Muscle of back (tissue), 11 donors: ENCODE measurements around the gene TLR4. TPM values are rescaled to one million over a fixed set of nuclear protein-coding genes. Genes with fewer than 3 reads are reported as not detected.

ENCODE experiments used
- DNase-seq, 3 donors: peaks; one replicate each; pipeline versions ENCODE4 v3.0.0 to v3.0.0-alpha.2; 2013
- polyA plus RNA-seq, 10 donors: library from polyadenylated mRNA; unstranded; fragments of 120-200 nt; gene quantifications; one replicate each; pipeline ENCODE4 v1.2.1, GENCODE V29; 2013; ENCODE audit not compliant: insufficient read length in 10 of 10

The TLR4 gene
- polyA plus RNA-seq, 10 donors = 5.9 to 9.8 (median 7.1) TPM

GRCh38 chr9:117742131-117742530, 37.9 kb downstream of the TLR4 start:
- DNase-seq = peak; percentile 19 to 72 (median 55)

- no peak for DNase-seq
These were observed 40.2 kb downstream of the TLR4 start for GRCh38 chr9:117744369-117744768.

- DNase-seq = peak in 1 of 3 donors; percentile 56
These were observed 40.7 kb downstream of the TLR4 start for GRCh38 chr9:117744856-117745389.

- DNase-seq = no peak
These were observed 41.4 kb downstream of the TLR4 start for GRCh38 chr9:117745598-117745997.

- no peak for DNase-seq
These were observed 42.1 kb downstream of the TLR4 start for GRCh38 chr9:117746263-117746662.

GRCh38 chr9:117747386-117747970, 43.3 kb downstream of the TLR4 start:
- DNase-seq = no peak

GRCh38 chr9:117750401-117750800, 46.2 kb downstream of the TLR4 start:
- DNase-seq = no peak

- no peak for DNase-seq
These were observed 48.7 kb downstream of the TLR4 start for GRCh38 chr9:117752894-117753293.

- no peak for DNase-seq
These were observed 53.5 kb downstream of the TLR4 start for GRCh38 chr9:117757561-117758190.

- no peak for DNase-seq
These were observed 59.1 kb downstream of the TLR4 start for GRCh38 chr9:117763314-117763713.

GRCh38 chr9:117768750-117769395, 64.7 kb downstream of the TLR4 start:
- DNase-seq = no peak

- DNase-seq = no peak
These were observed 66.9 kb downstream of the TLR4 start for GRCh38 chr9:117771136-117771535.

- peak in 2 of 3 donors; percentile 29 for DNase-seq
These were observed 68.8 kb downstream of the TLR4 start for GRCh38 chr9:117772960-117773359.
